Spleen (tissue), 7 donors: ENCODE results near the gene BOK.

Source experiments
- CTCF ChIP-seq, 11 experiments: fragments of 200-600 bp in 7 of 11; fragments of 450-650 bp in 4 of 11; sonication (generic) in 4 of 11; IDR thresholded peaks in 8 of 11; conservative IDR thresholded peaks in 3 of 11; 1 replicate in 7 of 11; 2 replicates in 4 of 11; pipeline versions ENCODE4 v1.4.0 to v1.8.0; 2016 to 2021; ENCODE audit warnings: antibody characterized with exemption in 11 of 11, inconsistent platforms in 4 of 11, mild to moderate bottlenecking in 1 of 11
- POLR2A ChIP-seq, 3 donors: fragments of 450-650 bp; IDR thresholded peaks; one replicate each; pipeline ENCODE4 v1.5.1; 2017; ENCODE audit warnings: antibody characterized with exemption in 3 of 3, mild to moderate bottlenecking in 1 of 3
- POLR2AphosphoS5 ChIP-seq, 3 donors: sonication (generic); formaldehyde crosslinking; IDR thresholded peaks; one replicate each; pipeline ENCODE4 v1.5.1; 2017; ENCODE audit warnings: antibody characterized with exemption in 3 of 3
- donor health status: DM: no; HTN: no; CAD: no; lungs with moderate emphysema.
- donor health status: DM: no; HTN: no; CAD: no.
- donor health status: DM: no; HTN: no; CAD: no.

- TF ChIP-seq CTCF (IDR thresholded peaks at IDR 0.05 in 8 of 11, conservative IDR thresholded peaks at IDR 0.05 in 3 of 11) (no peak), POLR2A (IDR thresholded peaks at IDR 0.05) (no peak), POLR2AphosphoS5 (IDR thresholded peaks at IDR 0.05) (no peak)
These were observed 12.7 kb upstream of the BOK start for GRCh38 chr2:241545523-241546473.
